GM12878 (cell line): ENCODE data around the gene RASSF6. TPM values are rescaled to one million over a fixed set of nuclear protein-coding genes. Genes with fewer than 3 reads are reported as not detected.

Experiments used
- ATAC-seq: fragments of 200-7000 bp; cut with Tn5 transposase; 3 replicates; pipeline ENCODE4 v1.9.1; 2020; ENCODE audit warnings: mild to moderate bottlenecking, moderate library complexity
- BruUV-seq: library from RNA; stranded (reverse); fragments of 400-500 nt; replicated peaks from 2 replicates; lab custom pipeline; 2021; lab: Mats Ljungman, UMichigan
- CTCF ChIA-PET: fragments of 300-600 bp; sonication (Branson Sonifier 250); formaldehyde crosslinking; extraction: SDS; loops from one replicate; lab custom pipeline; 2021; ENCODE audit warnings: inconsistent platforms; lab: Yijun Ruan, JAX
- POLR2A ChIA-PET: fragments of 350-600 bp; formaldehyde crosslinking; extraction: SDS; loops from one replicate; lab custom pipeline; 2021; ENCODE audit warnings: inconsistent platforms; lab: Charles Lee
- RAD21 ChIA-PET: fragments of 300-600 bp; sonication (Branson Sonifier 250); formaldehyde crosslinking; loops from one replicate; lab custom pipeline; 2023; ENCODE audit warnings: antibody characterized with exemption; ENCODE audit not compliant: unreplicated experiment; lab: Charles Lee
- SMC1A ChIA-PET: fragments of 300-600 bp; sonication (Branson Sonifier 250); formaldehyde crosslinking; loops from one replicate; lab custom pipeline; 2023; ENCODE audit not compliant: unreplicated experiment, uncharacterized antibody; lab: Charles Lee
- DNase-seq: peaks from one replicate; pipeline ENCODE4 v3.0.0-alpha.2; 2011; ENCODE audit warnings: low read depth, low spot score
- FAIRE-seq: peaks from 3 replicates; lab custom pipeline; 2011; peaks lifted over from hg19 to GRCh38; lab: Jason Lieb, UNC
- H2AFZ ChIP-seq: 2 replicates; pipeline ENCODE4 v1.6.0; 2011; ENCODE audit warnings: low read depth, low read length, control low read depth; ENCODE audit not compliant: control insufficient read depth
- H3K27ac ChIP-seq: 2 replicates; pipeline ENCODE4 v1.5.1; 2011; ENCODE audit warnings: control low read depth; ENCODE audit not compliant: control insufficient read depth, insufficient read depth
- H3K27me3 ChIP-seq, 2 experiments: replicated peaks in 1 of 2; 2 replicates each; pipeline versions ENCODE4 v1.6.0 to v1.6.1; 2011; ENCODE audit warnings: low read length in 1 of 2; ENCODE audit not compliant: control insufficient read depth in 2 of 2, insufficient read depth in 2 of 2
- H3K36me3 ChIP-seq, 2 experiments: 2 replicates each; pipeline ENCODE4 v1.5.1; 2011; ENCODE audit warnings: low read length in 1 of 2; ENCODE audit not compliant: control insufficient read depth in 2 of 2, insufficient read depth in 2 of 2
- H3K4me1 ChIP-seq: 2 replicates; pipeline ENCODE4 v1.6.1; 2011; ENCODE audit warnings: mild to moderate bottlenecking, low read length, moderate library complexity, mixed read lengths; ENCODE audit not compliant: control insufficient read depth, insufficient read depth
- H3K4me2 ChIP-seq: 2 replicates; pipeline ENCODE4 v1.6.0; 2011; ENCODE audit warnings: control low read depth; ENCODE audit not compliant: control insufficient read depth, insufficient read depth
- H3K4me3 ChIP-seq: fragments of 200-600 bp; sonication (generic); 2 replicates; pipeline ENCODE4 v1.5.1; 2016
- H3K79me2 ChIP-seq: 2 replicates; pipeline ENCODE4 v1.6.0; 2011; ENCODE audit warnings: low read length; ENCODE audit not compliant: control insufficient read depth, insufficient read depth
- H3K9ac ChIP-seq: 2 replicates; pipeline ENCODE4 v1.8.0; 2011; ENCODE audit warnings: low read length, control low read depth, mixed read lengths; ENCODE audit not compliant: control insufficient read depth, insufficient read depth
- H3K9me3 ChIP-seq: replicated peaks from 3 replicates; pipeline ENCODE4 v1.5.1; 2011; ENCODE audit warnings: mild to moderate bottlenecking, low read length; ENCODE audit not compliant: control insufficient read depth, insufficient read depth
- H4K20me1 ChIP-seq: 2 replicates; pipeline ENCODE4 v1.6.0; 2011; ENCODE audit not compliant: control insufficient read depth, insufficient read depth
- CEBPB ChIP-seq, 2 experiments: fragments of 150-350 bp in 1 of 2; IDR thresholded peaks; 2 replicates each; pipeline ENCODE4 v1.6.1; 2012 to 2014; ENCODE audit warnings: low read depth in 2 of 2, low read length in 2 of 2, borderline replicate concordance in 1 of 2, inconsistent platforms in 1 of 2
- CEBPZ ChIP-seq: fragments of 150-350 bp; IDR thresholded peaks from 2 replicates; pipeline ENCODE4 v1.6.1; 2016; ENCODE audit warnings: low read depth, low read length
- ETV6 ChIP-seq, 2 experiments: fragments of 450-650 bp in 1 of 2; IDR thresholded peaks in 1 of 2; conservative IDR thresholded peaks in 1 of 2; 2 replicates each; pipeline ENCODE4 v1.6.1; 2014; ENCODE audit warnings: antibody characterized with exemption in 1 of 2, borderline replicate concordance in 1 of 2, low read depth in 1 of 2, mild to moderate bottlenecking in 1 of 2, moderate library complexity in 1 of 2
- FOXM1 ChIP-seq: IDR thresholded peaks from 2 replicates; pipeline ENCODE4 v1.6.1; 2012; ENCODE audit warnings: low read depth, mild to moderate bottlenecking, inconsistent platforms, low read length, moderate library complexity
- GABPA ChIP-seq: IDR thresholded peaks from 2 replicates; pipeline ENCODE4 v1.6.1; 2014; ENCODE audit warnings: antibody characterized with exemption, low read depth, mild to moderate bottlenecking, inconsistent platforms
- SMARCA5 ChIP-seq: fragments of 450-650 bp; IDR thresholded peaks from 2 replicates; pipeline ENCODE4 v1.6.1; 2017; ENCODE audit warnings: mild to moderate bottlenecking
- SP1 ChIP-seq: IDR thresholded peaks from one replicate; pipeline ENCODE4 v1.6.1; 2011; ENCODE audit warnings: low read depth, low read length
- ZNF217 ChIP-seq: fragments of 450-650 bp; IDR thresholded peaks from 2 replicates; pipeline ENCODE4 v1.6.1; 2017; ENCODE audit warnings: antibody characterized with exemption, mild to moderate bottlenecking
- ZNF24 ChIP-seq: fragments of 450-650 bp; IDR thresholded peaks from 2 replicates; pipeline ENCODE4 v1.6.1; 2017; ENCODE audit warnings: antibody characterized with exemption, mild to moderate bottlenecking
- WGBS: methylation state at CpG from one replicate; pipeline ENCODE4 v1.1.6; 2016; ENCODE audit warnings: low lambda C conversion rate; ENCODE audit not compliant: insufficient replicate concordance, insufficient coverage; ENCODE audit errors: missing lambda C conversion rate; 5-methylcytosine and 5-hydroxymethylcytosine counted together
- in situ Hi-C: fragments of 300-500 bp; cut with MboI; formaldehyde crosslinking; loops from 9 replicates; pipeline ENCODE4 v1.14.3; 2018; ENCODE audit warnings: mixed read lengths
- intact Hi-C: fragments of 100-400 bp; cut with micrococcal nuclease; formaldehyde crosslinking; loops from one replicate; pipeline ENCODE4 v1.14.2; 2022; ENCODE audit not compliant: unreplicated experiment
- polyA plus RNA-seq, 11 experiments: library from polyadenylated mRNA; depleted of rRNA in 4 of 11; unstranded in 6 of 11; stranded (reverse) in 5 of 11; fragments of >200 nt; fragmentation: Nextera tagmentation in 4 of 11; fragmentation: Illumina TruSeq in 1 of 11; extraction: Ambion mirVana in 4 of 11; extraction: Trizol in 1 of 11; gene quantifications; 1 replicate in 1 of 11; 2 replicates in 10 of 11; pipeline versions ENCODE4 v1.2.1 to v1.2.3, GENCODE V29; 2011 to 2016; ENCODE audit warnings: inconsistent platforms in 2 of 11, missing spikeins in 2 of 11, low read depth in 1 of 11
- total RNA-seq, 4 experiments: library from RNA; depleted of rRNA in 3 of 4; stranded (reverse); fragments of >200 nt in 3 of 4; fragmentation: Illumina TruSeq in 1 of 4; extraction: Trizol in 1 of 4; gene quantifications; 2 replicates each; pipeline versions ENCODE4 v1.2.1 to v1.2.3, GENCODE V29; 2013 to 2021
- TF ChIP-seq, protein P1 (sequence below): fragments of 450-650 bp; IDR thresholded peaks from 2 replicates; pipeline ENCODE4 v1.6.1; 2017; ENCODE audit warnings: antibody characterized with exemption, mild to moderate bottlenecking, moderate library complexity
- TF ChIP-seq, protein P2 (sequence below): fragments of 450-650 bp; IDR thresholded peaks from 2 replicates; pipeline ENCODE4 v1.6.1; 2016; ENCODE audit warnings: mild to moderate bottlenecking
- TF ChIP-seq, protein P3 (sequence below): IDR thresholded peaks from 2 replicates; pipeline ENCODE4 v1.6.1; 2011; ENCODE audit warnings: borderline replicate concordance, low read depth, mild to moderate bottlenecking, moderate library complexity, low read length; ENCODE audit not compliant: insufficient read depth, poor library complexity, severe bottlenecking

Gene RASSF6
- total and polyA plus RNA-seq, 10 of the 15 experiments (the other 5 are each of a cell fraction or from before 2014, with no cell fraction given), result 0.28 to 2.9 (median 0.54) TPM

- TF ChIP-seq, protein P1, sequence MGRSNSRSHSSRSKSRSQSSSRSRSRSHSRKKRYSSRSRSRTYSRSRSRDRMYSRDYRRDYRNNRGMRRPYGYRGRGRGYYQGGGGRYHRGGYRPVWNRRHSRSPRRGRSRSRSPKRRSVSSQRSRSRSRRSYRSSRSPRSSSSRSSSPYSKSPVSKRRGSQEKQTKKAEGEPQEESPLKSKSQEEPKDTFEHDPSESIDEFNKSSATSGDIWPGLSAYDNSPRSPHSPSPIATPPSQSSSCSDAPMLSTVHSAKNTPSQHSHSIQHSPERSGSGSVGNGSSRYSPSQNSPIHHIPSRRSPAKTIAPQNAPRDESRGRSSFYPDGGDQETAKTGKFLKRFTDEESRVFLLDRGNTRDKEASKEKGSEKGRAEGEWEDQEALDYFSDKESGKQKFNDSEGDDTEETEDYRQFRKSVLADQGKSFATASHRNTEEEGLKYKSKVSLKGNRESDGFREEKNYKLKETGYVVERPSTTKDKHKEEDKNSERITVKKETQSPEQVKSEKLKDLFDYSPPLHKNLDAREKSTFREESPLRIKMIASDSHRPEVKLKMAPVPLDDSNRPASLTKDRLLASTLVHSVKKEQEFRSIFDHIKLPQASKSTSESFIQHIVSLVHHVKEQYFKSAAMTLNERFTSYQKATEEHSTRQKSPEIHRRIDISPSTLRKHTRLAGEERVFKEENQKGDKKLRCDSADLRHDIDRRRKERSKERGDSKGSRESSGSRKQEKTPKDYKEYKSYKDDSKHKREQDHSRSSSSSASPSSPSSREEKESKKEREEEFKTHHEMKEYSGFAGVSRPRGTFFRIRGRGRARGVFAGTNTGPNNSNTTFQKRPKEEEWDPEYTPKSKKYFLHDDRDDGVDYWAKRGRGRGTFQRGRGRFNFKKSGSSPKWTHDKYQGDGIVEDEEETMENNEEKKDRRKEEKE, result no peak
- TF ChIP-seq, protein P2, sequence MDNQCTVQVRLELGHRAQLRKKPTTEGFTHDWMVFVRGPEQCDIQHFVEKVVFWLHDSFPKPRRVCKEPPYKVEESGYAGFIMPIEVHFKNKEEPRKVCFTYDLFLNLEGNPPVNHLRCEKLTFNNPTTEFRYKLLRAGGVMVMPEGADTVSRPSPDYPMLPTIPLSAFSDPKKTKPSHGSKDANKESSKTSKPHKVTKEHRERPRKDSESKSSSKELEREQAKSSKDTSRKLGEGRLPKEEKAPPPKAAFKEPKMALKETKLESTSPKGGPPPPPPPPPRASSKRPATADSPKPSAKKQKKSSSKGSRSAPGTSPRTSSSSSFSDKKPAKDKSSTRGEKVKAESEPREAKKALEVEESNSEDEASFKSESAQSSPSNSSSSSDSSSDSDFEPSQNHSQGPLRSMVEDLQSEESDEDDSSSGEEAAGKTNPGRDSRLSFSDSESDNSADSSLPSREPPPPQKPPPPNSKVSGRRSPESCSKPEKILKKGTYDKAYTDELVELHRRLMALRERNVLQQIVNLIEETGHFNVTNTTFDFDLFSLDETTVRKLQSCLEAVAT, result no peak
Measured at GRCh38 chr4:73646117-73646516, 25.9 kb upstream of the RASSF6 start (continued).

DNA sequence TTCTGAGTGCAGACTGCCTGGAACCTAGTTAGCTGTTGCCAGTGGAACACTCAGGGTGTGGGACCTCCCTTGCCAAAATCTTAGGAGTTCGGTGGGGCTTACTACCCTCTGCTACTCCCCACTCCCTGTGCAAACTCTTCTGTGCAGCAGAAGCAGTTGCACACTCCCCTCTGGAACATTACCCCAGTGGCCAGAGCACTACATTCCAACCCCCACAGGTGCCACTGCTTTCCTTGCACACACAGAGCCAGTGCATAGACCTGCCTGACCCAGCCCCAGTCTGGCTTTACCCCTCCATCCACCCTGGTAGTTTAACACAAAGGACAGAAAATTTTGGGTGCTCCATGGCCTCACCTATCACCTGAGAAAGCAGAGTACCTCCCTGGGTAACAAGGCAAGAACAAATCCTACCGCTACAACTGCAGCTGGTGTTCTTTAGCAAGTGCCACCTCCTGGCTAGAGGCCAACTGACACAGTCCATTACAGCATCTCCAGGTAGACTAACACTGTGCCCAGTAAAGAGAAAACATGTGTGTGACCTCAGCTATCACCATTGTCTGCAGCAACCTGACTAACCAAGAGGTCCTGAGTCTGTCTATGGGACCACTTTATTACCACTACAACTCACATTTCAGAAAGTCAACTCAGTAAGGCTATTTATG, 11.5 kb upstream of the RASSF6 start:
- no peak for FAIRE-seq
- no peak for ATAC-seq
- no peaks in the 10 kb centered on the region for H3K4me1 ChIP-seq
- no peaks in the 10 kb centered on the region for H3K79me2 ChIP-seq
- no peak overlapping the region for H3K4me3 ChIP-seq
- H2AFZ ChIP-seq, result no peak overlapping the region
- no peaks in the 10 kb centered on the region for H3K27me3 ChIP-seq
- ChIA-PET RAD21 (interaction anchor here (1.3 kb wide), 1 partner anchor 58 kb away, joined by 3 read pairs; no protein-coding TSS in a partner anchor), CTCF (interaction anchor here (0.9 to 1.6 kb wide), 4 partner anchors 22 to 37 kb away, joined by 3 to 7 read pairs (median 4); no protein-coding TSS in a partner anchor), POLR2A (no interaction called here), SMC1A (interaction anchor here (0.6 to 1.7 kb wide), 4 partner anchors 10 to 212 kb away, joined by 3 to 8 read pairs (median 4); no protein-coding TSS in a partner anchor)
- no peaks in the 10 kb centered on the region for H3K9me3 ChIP-seq
- H3K27ac ChIP-seq, result no peak overlapping the region
- no peak overlapping the region for H3K9ac ChIP-seq
- intact Hi-C loops, result no loop called here
- 28% methylated on average over 2 of the region's 2 CpGs for WGBS
- H4K20me1 ChIP-seq, result no peaks in the 10 kb centered on the region
- in situ Hi-C loops, result no loop called here
- H3K36me3 ChIP-seq, result no peaks in the 10 kb centered on the region; a peak in 1 of 4 replicates
- DNase-seq, result no peak
- no peak overlapping the region for H3K4me2 ChIP-seq
- no TSS peak for BruUV-seq
- TF ChIP-seq FOXM1 (no peak), CEBPZ (no peak), ETV6 (conservative IDR thresholded peaks at IDR 0.05 in 1 of 2, IDR thresholded peaks at IDR 0.05 in 1 of 2; ENCODE audit: borderline replicate concordance in 1 of 2, low read depth in 1 of 2) (no peak), ZNF217 (no peak), GABPA (no peak), SP1 (no peak), CEBPB (IDR thresholded peaks at IDR 0.05; ENCODE audit: borderline replicate concordance in 1 of 2, low read depth in 2 of 2, low read length in 2 of 2) (no peak), SMARCA5 (no peak), ZNF24 (no peak)
- TF ChIP-seq, protein P3, sequence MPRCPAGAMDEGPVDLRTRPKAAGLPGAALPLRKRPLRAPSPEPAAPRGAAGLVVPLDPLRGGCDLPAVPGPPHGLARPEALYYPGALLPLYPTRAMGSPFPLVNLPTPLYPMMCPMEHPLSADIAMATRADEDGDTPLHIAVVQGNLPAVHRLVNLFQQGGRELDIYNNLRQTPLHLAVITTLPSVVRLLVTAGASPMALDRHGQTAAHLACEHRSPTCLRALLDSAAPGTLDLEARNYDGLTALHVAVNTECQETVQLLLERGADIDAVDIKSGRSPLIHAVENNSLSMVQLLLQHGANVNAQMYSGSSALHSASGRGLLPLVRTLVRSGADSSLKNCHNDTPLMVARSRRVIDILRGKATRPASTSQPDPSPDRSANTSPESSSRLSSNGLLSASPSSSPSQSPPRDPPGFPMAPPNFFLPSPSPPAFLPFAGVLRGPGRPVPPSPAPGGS, result no peak
